ENCODE measurements around the gene AMIGO1. TPM values are rescaled to one million over a fixed set of nuclear protein-coding genes. Genes with fewer than 3 reads are reported as not detected.

AMIGO1 gene
- total and polyA plus RNA-seq, 10 of the 15 experiments (the other 5 are each of a cell fraction or from before 2014, with no cell fraction given) = 0.02 to 0.28 (median 0.08) TPM; not detected in 1

- TF ChIP-seq, protein P1, sequence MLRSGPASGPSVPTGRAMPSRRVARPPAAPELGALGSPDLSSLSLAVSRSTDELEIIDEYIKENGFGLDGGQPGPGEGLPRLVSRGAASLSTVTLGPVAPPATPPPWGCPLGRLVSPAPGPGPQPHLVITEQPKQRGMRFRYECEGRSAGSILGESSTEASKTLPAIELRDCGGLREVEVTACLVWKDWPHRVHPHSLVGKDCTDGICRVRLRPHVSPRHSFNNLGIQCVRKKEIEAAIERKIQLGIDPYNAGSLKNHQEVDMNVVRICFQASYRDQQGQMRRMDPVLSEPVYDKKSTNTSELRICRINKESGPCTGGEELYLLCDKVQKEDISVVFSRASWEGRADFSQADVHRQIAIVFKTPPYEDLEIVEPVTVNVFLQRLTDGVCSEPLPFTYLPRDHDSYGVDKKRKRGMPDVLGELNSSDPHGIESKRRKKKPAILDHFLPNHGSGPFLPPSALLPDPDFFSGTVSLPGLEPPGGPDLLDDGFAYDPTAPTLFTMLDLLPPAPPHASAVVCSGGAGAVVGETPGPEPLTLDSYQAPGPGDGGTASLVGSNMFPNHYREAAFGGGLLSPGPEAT (IDR thresholded peaks at IDR 0.05; ENCODE audit: low read depth) = peak; percentile 100
- TF ChIP-seq, protein P2, sequence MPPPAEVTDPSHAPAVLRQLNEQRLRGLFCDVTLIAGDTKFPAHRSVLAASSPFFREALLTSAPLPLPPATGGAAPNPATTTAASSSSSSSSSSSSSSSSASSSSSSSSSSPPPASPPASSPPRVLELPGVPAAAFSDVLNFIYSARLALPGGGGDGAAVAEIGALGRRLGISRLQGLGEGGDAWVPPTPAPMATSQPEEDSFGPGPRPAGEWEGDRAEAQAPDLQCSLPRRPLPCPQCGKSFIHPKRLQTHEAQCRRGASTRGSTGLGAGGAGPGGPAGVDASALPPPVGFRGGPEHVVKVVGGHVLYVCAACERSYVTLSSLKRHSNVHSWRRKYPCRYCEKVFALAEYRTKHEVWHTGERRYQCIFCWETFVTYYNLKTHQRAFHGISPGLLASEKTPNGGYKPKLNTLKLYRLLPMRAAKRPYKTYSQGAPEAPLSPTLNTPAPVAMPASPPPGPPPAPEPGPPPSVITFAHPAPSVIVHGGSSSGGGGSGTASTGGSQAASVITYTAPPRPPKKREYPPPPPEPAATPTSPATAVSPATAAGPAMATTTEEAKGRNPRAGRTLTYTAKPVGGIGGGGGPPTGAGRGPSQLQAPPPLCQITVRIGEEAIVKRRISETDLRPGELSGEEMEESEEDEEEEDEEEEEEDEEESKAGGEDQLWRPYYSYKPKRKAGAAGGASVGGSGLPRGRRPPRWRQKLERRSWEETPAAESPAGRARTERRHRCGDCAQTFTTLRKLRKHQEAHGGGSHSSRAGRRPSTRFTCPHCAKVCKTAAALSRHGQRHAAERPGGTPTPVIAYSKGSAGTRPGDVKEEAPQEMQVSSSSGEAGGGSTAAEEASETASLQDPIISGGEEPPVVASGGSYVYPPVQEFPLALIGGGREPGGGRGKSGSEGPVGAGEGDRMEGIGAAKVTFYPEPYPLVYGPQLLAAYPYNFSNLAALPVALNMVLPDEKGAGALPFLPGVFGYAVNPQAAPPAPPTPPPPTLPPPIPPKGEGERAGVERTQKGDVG (CRISPR knock-in tag; IDR thresholded peaks at IDR 0.05) = no peak
- TF ChIP-seq YY1 (IDR thresholded peaks at IDR 0.05; ENCODE audit: low read depth, low read length) (peak; percentile 98), MXI1 (IDR thresholded peaks at IDR 0.05; ENCODE audit: low read depth, low read length) (peak; percentile 56), CHD2 (IDR thresholded peaks at IDR 0.05; ENCODE audit: borderline replicate concordance, low read depth, low read length) (peak; percentile 50; the same call in 1 of the 2 replicates), BACH1 (IDR thresholded peaks at IDR 0.05; ENCODE audit: borderline replicate concordance) (peak; percentile 76; the same call in 1 of the 2 replicates), ZBED1 (IDR thresholded peaks at IDR 0.05; ENCODE audit: borderline replicate concordance) (0 out of 2 replicates have a peak, but pooled peaks have one; percentile 17), JUND (IDR thresholded peaks at IDR 0.05; ENCODE audit: low read depth, low read length) (no peak), ZNF622 (IDR thresholded peaks at IDR 0.05) (no peak), CBFB (IDR thresholded peaks at IDR 0.05; ENCODE audit: low read depth) (0 out of 2 replicates have a peak, but pooled peaks have one; percentile 61), IRF4 (IDR thresholded peaks at IDR 0.05; ENCODE audit: low read depth, low read length) (0 out of 2 replicates have a peak, but pooled peaks have one; percentile 12), HCFC1 (IDR thresholded peaks at IDR 0.05; ENCODE audit: low read length) (peak; percentile 69), NR2F1 (conservative IDR thresholded peaks at IDR 0.05) (peak; percentile 46; the same call in 1 of the 2 replicates), SRF (IDR thresholded peaks at IDR 0.05; ENCODE audit: low read depth in 2 of 2, low read length in 2 of 2) (no peak), NFYB (IDR thresholded peaks at IDR 0.05; ENCODE audit: insufficient read depth, low read depth, low read length) (no peak), ASH2L (IDR thresholded peaks at IDR 0.05; ENCODE audit: borderline replicate concordance, low read depth) (peak; percentile 59; the same call in 1 of the 2 replicates), SUZ12 (IDR thresholded peaks at IDR 0.05; ENCODE audit: unreplicated experiment) (no peak), NBN (IDR thresholded peaks at IDR 0.05) (peak; percentile 98)
- TF ChIP-seq, protein P3, sequence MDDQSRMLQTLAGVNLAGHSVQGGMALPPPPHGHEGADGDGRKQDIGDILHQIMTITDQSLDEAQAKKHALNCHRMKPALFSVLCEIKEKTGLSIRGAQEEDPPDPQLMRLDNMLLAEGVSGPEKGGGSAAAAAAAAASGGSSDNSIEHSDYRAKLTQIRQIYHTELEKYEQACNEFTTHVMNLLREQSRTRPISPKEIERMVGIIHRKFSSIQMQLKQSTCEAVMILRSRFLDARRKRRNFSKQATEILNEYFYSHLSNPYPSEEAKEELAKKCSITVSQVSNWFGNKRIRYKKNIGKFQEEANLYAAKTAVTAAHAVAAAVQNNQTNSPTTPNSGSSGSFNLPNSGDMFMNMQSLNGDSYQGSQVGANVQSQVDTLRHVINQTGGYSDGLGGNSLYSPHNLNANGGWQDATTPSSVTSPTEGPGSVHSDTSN (IDR thresholded peaks at IDR 0.05; ENCODE audit: insufficient replicate concordance, low read depth, low read length) = no peak
- TF ChIP-seq, protein P4, sequence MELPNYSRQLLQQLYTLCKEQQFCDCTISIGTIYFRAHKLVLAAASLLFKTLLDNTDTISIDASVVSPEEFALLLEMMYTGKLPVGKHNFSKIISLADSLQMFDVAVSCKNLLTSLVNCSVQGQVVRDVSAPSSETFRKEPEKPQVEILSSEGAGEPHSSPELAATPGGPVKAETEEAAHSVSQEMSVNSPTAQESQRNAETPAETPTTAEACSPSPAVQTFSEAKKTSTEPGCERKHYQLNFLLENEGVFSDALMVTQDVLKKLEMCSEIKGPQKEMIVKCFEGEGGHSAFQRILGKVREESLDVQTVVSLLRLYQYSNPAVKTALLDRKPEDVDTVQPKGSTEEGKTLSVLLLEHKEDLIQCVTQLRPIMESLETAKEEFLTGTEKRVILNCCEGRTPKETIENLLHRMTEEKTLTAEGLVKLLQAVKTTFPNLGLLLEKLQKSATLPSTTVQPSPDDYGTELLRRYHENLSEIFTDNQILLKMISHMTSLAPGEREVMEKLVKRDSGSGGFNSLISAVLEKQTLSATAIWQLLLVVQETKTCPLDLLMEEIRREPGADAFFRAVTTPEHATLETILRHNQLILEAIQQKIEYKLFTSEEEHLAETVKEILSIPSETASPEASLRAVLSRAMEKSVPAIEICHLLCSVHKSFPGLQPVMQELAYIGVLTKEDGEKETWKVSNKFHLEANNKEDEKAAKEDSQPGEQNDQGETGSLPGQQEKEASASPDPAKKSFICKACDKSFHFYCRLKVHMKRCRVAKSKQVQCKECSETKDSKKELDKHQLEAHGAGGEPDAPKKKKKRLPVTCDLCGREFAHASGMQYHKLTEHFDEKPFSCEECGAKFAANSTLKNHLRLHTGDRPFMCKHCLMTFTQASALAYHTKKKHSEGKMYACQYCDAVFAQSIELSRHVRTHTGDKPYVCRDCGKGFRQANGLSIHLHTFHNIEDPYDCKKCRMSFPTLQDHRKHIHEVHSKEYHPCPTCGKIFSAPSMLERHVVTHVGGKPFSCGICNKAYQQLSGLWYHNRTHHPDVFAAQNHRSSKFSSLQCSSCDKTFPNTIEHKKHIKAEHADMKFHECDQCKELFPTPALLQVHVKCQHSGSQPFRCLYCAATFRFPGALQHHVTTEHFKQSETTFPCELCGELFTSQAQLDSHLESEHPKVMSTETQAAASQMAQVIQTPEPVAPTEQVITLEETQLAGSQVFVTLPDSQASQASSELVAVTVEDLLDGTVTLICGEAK (IDR thresholded peaks at IDR 0.05; ENCODE audit: borderline replicate concordance) = peak; percentile 68; the same call in 1 of the 2 replicates
Observed at GRCh38 chr1:109483672-109484518, 25.6 kb downstream of the AMIGO1 start, which contains the start of gene ATXN7L2 (continued).
